Activated naive CD4-positive, alpha-beta T cell treated with anti-CD3 and anti-CD28 coated beads, Interleukin-2, amount 50 U/mL, for 72 hours (primary cell): ENCODE measurements around the gene C7orf57. TPM values are rescaled to one million over a fixed set of nuclear protein-coding genes. Genes with fewer than 3 reads are reported as not detected.
A peak's percentile ranks its signal among the peaks of the same experiment; 100 is the strongest.

Source experiments
- ATAC-seq, 2 donors: fragments of 150-1000 bp; cut with Tn5 transposase; 2 replicates each; pipeline ENCODE4 v1.10.0; 2021; ENCODE audit warnings: mild to moderate bottlenecking in 2 of 2, moderate library complexity in 2 of 2
- DNase-seq, 2 donors: peaks; one replicate each; pipeline ENCODE4 v3.0.0; 2021 to 2022; ENCODE audit warnings: low spot score in 2 of 2
- H3K27ac Mint-ChIP-seq, 2 donors: one replicate each; pipeline ENCODE4 v1.8.0; 2022; ENCODE audit warnings: mild to moderate bottlenecking in 2 of 2, mixed read lengths in 2 of 2
- H3K36me3 Mint-ChIP-seq, 2 donors: one replicate each; pipeline ENCODE4 v1.8.0; 2022; ENCODE audit warnings: mixed read lengths in 2 of 2
- H3K9me3 Mint-ChIP-seq, 2 donors: one replicate each; pipeline ENCODE4 v1.8.0; 2022; ENCODE audit warnings: mixed read lengths in 2 of 2
- total RNA-seq, 2 donors: library from RNA; stranded (reverse); gene quantifications; one replicate each; pipeline ENCODE4 v1.2.3, GENCODE V29; 2022

C7orf57 gene
- total RNA-seq, 2 donors from 2014 or later: 0.25 TPM; not detected in 1

- ATAC-seq: no peak
- Mint-ChIP-seq H3K36me3 (peaks cover 27 to 37% of the 10 kb centered on the region in 2 donors), H3K9me3 (no peaks in the 10 kb centered on the region), H3K27ac (peak overlapping the region in 1 of 2 donors; percentile 85)
- no peak for DNase-seq
Observed at GRCh38 chr7:48090095-48090805, 54.9 kb downstream of the C7orf57 start.

DNA sequence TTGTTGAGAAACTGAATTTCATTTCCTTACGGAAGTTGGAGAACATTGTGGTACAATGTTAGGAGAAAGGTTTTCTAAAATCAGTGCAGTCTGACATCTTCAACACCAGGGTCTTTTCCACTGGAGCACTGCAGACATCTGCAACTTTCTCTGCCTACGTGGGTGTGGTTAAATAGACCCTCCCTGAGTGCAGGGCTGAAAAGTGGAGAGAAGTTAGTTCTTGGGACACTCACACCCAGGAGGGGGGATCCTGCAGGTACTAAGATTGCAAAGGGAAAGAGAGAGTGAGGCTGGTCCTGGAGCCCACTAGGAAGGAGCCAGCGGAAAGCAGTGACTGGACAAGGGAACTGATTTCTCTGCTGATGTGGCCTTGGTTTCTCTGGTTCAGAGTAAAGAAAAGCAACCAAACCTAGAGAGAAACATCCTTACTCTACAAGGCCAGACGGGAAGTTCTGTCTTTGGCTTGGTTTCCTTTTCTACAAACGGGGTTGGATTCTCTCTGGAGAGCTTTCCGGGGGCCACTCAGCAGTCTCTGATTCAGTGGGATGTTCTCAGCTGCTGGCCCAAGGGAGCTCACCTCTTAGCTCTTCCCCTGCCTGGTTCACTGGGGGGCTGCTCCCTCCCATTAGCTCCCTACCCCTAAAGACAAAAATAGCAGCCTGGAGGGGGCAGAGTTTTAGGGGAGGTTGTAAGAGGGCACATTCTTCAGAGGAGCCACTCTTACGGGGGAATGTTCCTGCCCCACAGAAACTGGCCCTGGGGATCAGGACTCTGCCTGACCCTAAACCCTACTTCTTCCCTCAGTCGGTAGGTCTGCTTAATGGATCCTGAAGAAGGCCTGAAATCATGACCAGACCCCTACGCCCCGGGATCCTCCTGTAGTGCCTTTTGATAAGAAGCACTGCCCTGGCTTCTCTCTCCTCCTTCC lies 56.4 kb downstream of the C7orf57 start:
- ATAC-seq: no peak
- Mint-ChIP-seq H3K36me3 (peaks cover 33 to 50% of the 10 kb centered on the region in 2 donors), H3K27ac (peak overlapping the region in 1 of 2 donors; percentile 72), H3K9me3 (no peaks in the 10 kb centered on the region)
- no peak for DNase-seq

DNA sequence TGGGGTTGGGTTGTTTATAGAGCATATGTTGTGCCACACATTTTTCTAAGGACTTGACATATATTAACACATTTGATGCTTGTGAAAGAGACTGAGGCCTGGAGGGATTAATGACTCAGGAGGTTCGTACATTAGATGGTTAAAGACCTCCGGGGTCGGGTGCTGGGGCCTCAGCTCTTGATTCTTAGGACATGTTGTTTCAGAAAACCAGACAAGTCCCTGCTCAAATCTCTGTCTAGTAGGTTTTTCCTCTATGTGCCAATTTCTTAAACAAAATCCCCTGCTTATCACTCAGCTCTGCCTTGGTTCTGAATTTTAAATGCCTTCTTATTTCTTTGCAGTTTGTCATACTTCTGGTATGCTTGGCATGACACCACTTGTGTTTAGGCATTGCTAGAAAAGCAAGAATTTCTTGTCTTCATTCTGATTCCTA lies 59.5 kb downstream of the C7orf57 start:
- DNase-seq: no peak
- H3K36me3 Mint-ChIP-seq: peaks cover 32 to 67% of the 10 kb centered on the region in 2 donors
- no peak for ATAC-seq
- no peaks in the 10 kb centered on the region for H3K9me3 Mint-ChIP-seq
- H3K27ac Mint-ChIP-seq: peak overlapping the region; percentile 86 to 97

GRCh38 chr7:48096273-48096672 lies 60.9 kb downstream of the C7orf57 start:
- Mint-ChIP-seq H3K9me3 (no peaks in the 10 kb centered on the region), H3K27ac (peak overlapping the region; percentile 86 to 94), H3K36me3 (peaks cover 18 to 55% of the 10 kb centered on the region in 2 donors)
- ATAC-seq: peak; percentile 65 to 72
- DNase-seq: no peak

DNA sequence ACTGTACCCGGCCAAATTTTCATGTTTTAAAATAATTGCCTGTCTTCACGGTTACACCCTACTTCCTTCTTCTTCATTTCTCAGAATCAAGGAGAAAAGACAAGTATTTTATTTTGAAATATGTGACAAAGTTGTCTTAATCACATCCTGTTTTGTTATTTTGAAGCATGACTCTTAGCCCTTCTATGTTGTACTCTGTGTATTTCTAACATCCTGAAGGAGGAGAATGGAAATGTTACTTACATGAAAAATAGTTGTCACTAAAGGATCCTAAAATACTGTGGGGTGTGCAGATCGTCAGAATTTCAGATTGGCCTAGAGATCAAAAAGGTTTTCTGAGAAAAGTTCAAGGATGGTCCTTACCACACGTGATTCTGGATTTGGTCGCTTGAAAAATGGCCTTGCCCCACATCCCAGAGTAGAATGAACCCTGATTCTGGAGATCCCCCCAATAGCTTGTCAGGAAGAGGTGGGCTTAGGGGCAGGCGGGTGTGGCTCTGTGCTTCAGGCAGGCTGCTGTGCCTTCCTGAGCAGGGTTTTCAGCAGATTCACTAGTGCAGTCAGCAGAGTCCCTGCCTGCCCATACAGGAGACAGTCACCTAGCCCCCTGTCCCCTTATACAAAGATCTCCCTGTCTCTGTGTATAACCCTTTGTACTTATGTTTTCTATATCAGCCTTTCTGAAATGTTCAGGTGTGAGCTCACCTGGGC lies 62.3 kb downstream of the C7orf57 start:
- peak overlapping the region; percentile 76 to 86 for H3K27ac Mint-ChIP-seq
- no peaks in the 10 kb centered on the region for H3K9me3 Mint-ChIP-seq
- peaks cover 13 to 54% of the 10 kb centered on the region in 2 donors for H3K36me3 Mint-ChIP-seq
- ATAC-seq (peak; percentile 48 to 71), DNase-seq (no peak)

DNA sequence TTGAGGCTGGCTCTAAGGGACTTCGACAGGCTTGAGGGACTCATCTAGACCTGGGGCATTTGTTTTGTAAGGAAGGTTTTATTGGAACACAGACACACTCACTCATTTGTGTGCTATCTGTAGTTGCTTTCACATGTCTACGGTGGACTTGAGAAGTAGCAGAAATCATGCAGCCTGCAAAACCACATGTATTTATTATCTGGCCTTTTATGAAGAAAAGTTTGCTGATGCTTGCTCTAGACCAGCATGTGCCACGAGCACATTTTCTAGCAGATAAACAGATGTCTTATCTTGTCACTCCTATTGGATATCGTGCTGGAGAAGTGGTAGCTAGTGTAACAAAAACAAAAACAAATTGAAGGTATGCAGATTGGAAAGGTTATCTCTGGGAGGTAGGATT lies 63.5 kb downstream of the C7orf57 start:
- DNase-seq (no peak), ATAC-seq (no peak)
- H3K9me3 Mint-ChIP-seq: no peaks in the 10 kb centered on the region
- peak overlapping the region; percentile 76 to 86 for H3K27ac Mint-ChIP-seq
- peaks cover 13 to 56% of the 10 kb centered on the region in 2 donors for H3K36me3 Mint-ChIP-seq

- Mint-ChIP-seq H3K36me3 (peaks cover 12 to 64% of the 10 kb centered on the region in 2 donors), H3K9me3 (no peaks in the 10 kb centered on the region), H3K27ac (peak overlapping the region in 1 of 2 donors; percentile 19)
- DNase-seq (no peak), ATAC-seq (no peak)
Observed at GRCh38 chr7:48099781-48100180, 64.4 kb downstream of the C7orf57 start.

DNA sequence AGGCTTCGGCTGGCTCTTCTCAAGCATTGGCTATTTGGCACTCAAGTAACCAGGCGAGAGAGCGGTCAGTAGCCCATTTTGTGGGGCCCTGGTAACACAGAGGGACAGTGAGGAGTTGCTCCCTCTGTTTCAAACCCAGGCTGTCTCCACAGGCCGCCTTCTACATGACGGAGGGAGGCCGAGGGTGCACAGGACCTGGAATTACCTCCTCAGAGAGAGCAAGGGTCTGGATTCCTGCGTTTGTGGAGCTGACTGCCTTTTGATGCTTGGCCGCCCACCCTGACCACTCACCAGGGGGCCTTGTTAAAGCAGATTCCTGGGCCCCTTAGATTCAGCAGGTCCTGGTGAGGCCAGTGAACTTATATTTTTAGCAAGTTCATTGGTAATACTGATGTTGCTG lies 66.0 kb downstream of the C7orf57 start:
- no peak for ATAC-seq
- Mint-ChIP-seq H3K36me3 (peaks cover 12 to 52% of the 10 kb centered on the region in 2 donors), H3K27ac (no peak overlapping the region), H3K9me3 (no peaks in the 10 kb centered on the region)
- DNase-seq: no peak

- no peak for DNase-seq
- Mint-ChIP-seq H3K27ac (peak overlapping the region in 1 of 2 donors; percentile 66), H3K36me3 (peaks cover 7 to 47% of the 10 kb centered on the region in 2 donors), H3K9me3 (no peaks in the 10 kb centered on the region)
- peak in 1 of 2 donors; percentile 36 for ATAC-seq
Observed at GRCh38 chr7:48101968-48102367, 66.6 kb downstream of the C7orf57 start.

- Mint-ChIP-seq H3K9me3 (no peaks in the 10 kb centered on the region), H3K36me3 (peaks cover 9 to 47% of the 10 kb centered on the region in 2 donors), H3K27ac (peak overlapping the region; percentile 38 to 63)
- ATAC-seq (no peak), DNase-seq (no peak)
Observed at GRCh38 chr7:48102530-48102929, 67.2 kb downstream of the C7orf57 start.

DNA sequence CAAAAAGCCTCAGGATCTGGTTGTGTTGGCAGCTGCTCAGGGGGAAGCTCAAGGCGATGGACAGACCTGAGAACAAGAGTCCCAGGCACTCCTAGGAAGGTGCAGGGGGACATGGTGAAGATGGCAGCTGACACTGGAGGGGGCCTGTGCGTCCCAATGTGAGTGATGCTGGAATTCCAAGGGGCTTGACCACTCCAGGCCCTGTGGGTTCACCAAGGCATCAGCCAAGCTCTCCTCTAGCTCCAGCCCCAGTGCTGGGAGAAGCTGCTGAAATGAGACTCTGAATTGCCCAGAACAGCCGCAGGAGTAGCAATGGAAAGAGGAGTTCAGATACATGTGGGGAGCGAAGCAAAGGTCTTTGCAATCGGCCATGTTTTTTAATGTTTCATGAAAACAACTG lies 69.7 kb downstream of the C7orf57 start:
- H3K36me3 Mint-ChIP-seq: peaks cover 11 to 26% of the 10 kb centered on the region in 2 donors
- H3K27ac Mint-ChIP-seq: peak overlapping the region in 1 of 2 donors; percentile 1
- DNase-seq (no peak), ATAC-seq (no peak)
- no peaks in the 10 kb centered on the region for H3K9me3 Mint-ChIP-seq

DNA sequence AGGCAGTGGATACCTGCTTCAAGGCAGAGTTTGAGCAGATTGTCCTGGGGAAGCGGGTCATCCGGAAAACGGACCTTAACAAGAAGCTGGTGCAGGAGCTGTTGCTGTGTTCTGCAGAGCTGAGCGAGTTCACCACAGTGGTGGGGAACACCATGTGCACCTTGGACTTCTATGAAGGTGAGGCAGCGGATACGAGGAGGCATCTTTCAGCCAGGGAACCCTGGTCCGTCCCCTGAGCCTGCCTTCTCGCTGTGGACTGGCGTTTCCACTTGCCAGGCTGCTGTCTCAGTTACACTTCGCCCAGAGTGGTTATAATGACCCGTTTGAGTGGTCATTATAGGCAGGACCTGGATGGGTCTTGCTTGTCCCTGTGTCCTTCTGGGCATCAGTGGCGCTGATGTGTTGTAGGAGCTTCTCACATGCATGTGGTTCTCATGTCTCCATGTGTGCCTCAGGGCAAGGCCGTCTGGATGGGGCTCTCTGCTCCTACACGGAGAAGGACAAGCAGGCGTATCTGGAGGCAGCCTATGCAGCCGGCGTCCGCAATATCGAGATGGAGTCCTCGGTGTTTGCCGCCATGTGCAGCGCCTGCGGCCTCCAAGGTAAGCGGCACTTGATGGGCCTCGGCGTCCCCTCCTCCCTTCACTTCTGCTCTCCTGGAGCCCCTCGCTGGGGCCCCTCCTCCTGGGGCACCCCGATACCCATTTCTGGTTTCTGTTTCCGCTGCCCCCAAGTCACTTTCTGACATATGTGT lies 71.7 kb downstream of the C7orf57 start:
- no peak for ATAC-seq
- H3K36me3 Mint-ChIP-seq: peaks cover 11 to 23% of the 10 kb centered on the region in 2 donors
- no peak for DNase-seq
- no peak overlapping the region for H3K27ac Mint-ChIP-seq
- H3K9me3 Mint-ChIP-seq: no peaks in the 10 kb centered on the region

- DNase-seq (no peak), ATAC-seq (no peak)
- Mint-ChIP-seq H3K27ac (no peak overlapping the region), H3K9me3 (no peaks in the 10 kb centered on the region), H3K36me3 (peaks cover 11 to 14% of the 10 kb centered on the region in 2 donors)
Observed at GRCh38 chr7:48107926-48108472, 72.7 kb downstream of the C7orf57 start.

DNA sequence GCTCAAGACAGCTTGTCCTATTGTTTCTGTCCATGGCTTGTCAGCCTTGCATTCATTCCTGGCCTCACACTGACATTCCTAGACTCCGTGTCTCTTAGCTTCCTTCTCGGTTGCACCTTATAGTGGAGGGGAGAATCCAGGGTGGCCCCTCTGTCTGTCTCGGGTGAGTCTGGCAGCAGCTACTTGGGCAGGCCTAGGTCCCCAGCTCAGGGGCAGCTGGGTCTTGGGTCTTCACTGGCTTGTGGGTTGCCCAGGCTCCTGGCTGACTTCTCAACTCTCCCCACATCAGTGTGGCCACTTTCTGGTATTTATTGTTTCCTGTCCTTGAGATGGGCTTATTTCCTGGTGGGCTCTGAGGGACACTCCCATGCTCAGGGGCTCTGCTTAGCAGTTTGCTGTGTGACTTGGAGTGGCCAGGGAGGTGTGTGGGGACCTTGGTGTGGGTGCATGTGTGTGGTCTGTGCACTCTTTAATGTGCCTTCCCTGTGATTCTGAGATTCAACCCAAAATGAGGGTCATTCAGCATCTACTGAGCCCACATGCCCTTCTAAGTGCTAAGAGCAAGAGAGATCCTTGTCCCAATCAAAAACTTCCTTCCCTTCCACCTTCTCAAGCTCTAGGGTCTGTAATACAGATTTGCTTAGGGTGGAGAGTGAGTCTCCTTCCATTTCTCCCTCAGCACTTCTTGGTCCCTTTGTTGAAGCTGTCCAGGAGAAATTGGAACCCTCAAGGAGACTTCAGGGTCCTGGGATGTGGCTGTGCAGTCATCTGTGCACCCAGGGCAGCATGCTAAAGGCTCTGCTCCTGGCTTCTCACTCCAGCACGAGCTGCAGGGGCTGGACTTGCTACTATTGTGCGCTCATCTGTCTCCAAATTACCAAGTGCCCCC lies 73.9 kb downstream of the C7orf57 start:
- Mint-ChIP-seq H3K36me3 (peaks cover 7 to 11% of the 10 kb centered on the region in 2 donors), H3K27ac (peak overlapping the region in 1 of 2 donors; percentile 27), H3K9me3 (no peaks in the 10 kb centered on the region)
- DNase-seq (no peak), ATAC-seq (peak in 1 of 2 donors; percentile 12)
